AG08395 (cell line): ENCODE data around the gene NOL6.
"Not testable (repeated sequence)": the region's sequence is repeated elsewhere in the genome, so short reads cannot be mapped to it uniquely, and the experiment has no call there.

ENCODE experiments used
- DNase-seq: peaks from one replicate; pipeline ENCODE4 v3.0.0; 2012; ENCODE audit warnings: mixed read lengths, low spot score

The NOL6 gene

GRCh38 chr9:33473643-33474352 lies at the start of gene NOL6:
Gene NOL6, minus strand, starts transcription at chr9:33473924. Its CDS starts 82 bp downstream, at chr9:33473842.
- DNase-seq = peak; percentile 99

GRCh38 chr9:33521861-33522260 lies 48.1 kb upstream of the NOL6 start:
- DNase-seq = not testable (repeated sequence)

- DNase-seq = peak; percentile 36
Observed at GRCh38 chr9:33517934-33518577, 44.3 kb upstream of the NOL6 start.

GRCh38 chr9:33517373-33517772 lies 43.6 kb upstream of the NOL6 start:
- DNase-seq = peak; percentile 43

- DNase-seq = not testable (repeated sequence)
Observed at GRCh38 chr9:33516397-33516796, 42.7 kb upstream of the NOL6 start.

- DNase-seq = not testable (repeated sequence)
Observed at GRCh38 chr9:33515342-33515995, 41.7 kb upstream of the NOL6 start.

- DNase-seq = not testable (repeated sequence)
Observed at GRCh38 chr9:33512535-33512934, 38.8 kb upstream of the NOL6 start.

- DNase-seq = not testable (repeated sequence)
Observed at GRCh38 chr9:33511184-33511517, 37.4 kb upstream of the NOL6 start.

GRCh38 chr9:33510262-33511183 lies 36.8 kb upstream of the NOL6 start:
- peak; percentile 32 for DNase-seq

GRCh38 chr9:33506626-33507370 lies 33.1 kb upstream of the NOL6 start:
- DNase-seq = peak; percentile 27

- DNase-seq = no peak
Observed at GRCh38 chr9:33498387-33498786, 24.7 kb upstream of the NOL6 start.

- DNase-seq = not testable (repeated sequence)
Observed at GRCh38 chr9:33493819-33494218, 20.1 kb upstream of the NOL6 start.

- DNase-seq = peak; percentile 53
Observed at GRCh38 chr9:33489066-33489465, 15.3 kb upstream of the NOL6 start.

GRCh38 chr9:33485312-33485711 lies 11.6 kb upstream of the NOL6 start:
- DNase-seq = not testable (repeated sequence)

- DNase-seq = no peak
Observed at GRCh38 chr9:33480976-33481375, 7.3 kb upstream of the NOL6 start.

GRCh38 chr9:33480106-33480505 lies 6.4 kb upstream of the NOL6 start:
- DNase-seq = no peak

- DNase-seq = no peak
Observed at GRCh38 chr9:33476503-33476902, 2.8 kb upstream of the NOL6 start.

- DNase-seq = no peak
Observed at GRCh38 chr9:33475357-33475756, 1.6 kb upstream of the NOL6 start.

GRCh38 chr9:33472881-33473615 lies 676 bp downstream of the NOL6 start:
- no peak for DNase-seq

GRCh38 chr9:33472171-33472880 lies 1.4 kb downstream of the NOL6 start:
- DNase-seq = no peak
